ENCODE results near the gene SEL1L2.

- TF ChIP-seq CTCF (IDR thresholded peaks at IDR 0.05 in 2 of 3, conservative IDR thresholded peaks at IDR 0.05 in 1 of 3; ENCODE audit: insufficient read depth in 2 of 3, low read depth in 1 of 3, low read length in 3 of 3) (no peak), PKNOX1 (IDR thresholded peaks at IDR 0.05) (no peak), NR2F6 (CRISPR knock-in tag; IDR thresholded peaks at IDR 0.05) (no peak), SMAD3 (CRISPR knock-in tag; conservative IDR thresholded peaks at IDR 0.05) (no peak), CREM (IDR thresholded peaks at IDR 0.05; ENCODE audit: low read depth) (no peak), MLX (CRISPR knock-in tag; conservative IDR thresholded peaks at IDR 0.05) (no peak)
Measured at GRCh38 chr20:13995086-13995665, 4.8 kb upstream of the SEL1L2 start, which contains the start of gene MACROD2.

Data from K562 (cell line).